GDM1 (cell line): ENCODE data around the gene PINLYP.

Experiments used
- DNase-seq: peaks from one replicate; lab custom pipeline; 2025; lab: John Stamatoyannopoulos, UW

PINLYP gene

GRCh38 chr19:43548706-43549105 is 26.9 kb upstream of the PINLYP start:
- no peak for DNase-seq

- DNase-seq = no peak
Observed at GRCh38 chr19:43551399-43552197, 24.0 kb upstream of the PINLYP start.

DNA sequence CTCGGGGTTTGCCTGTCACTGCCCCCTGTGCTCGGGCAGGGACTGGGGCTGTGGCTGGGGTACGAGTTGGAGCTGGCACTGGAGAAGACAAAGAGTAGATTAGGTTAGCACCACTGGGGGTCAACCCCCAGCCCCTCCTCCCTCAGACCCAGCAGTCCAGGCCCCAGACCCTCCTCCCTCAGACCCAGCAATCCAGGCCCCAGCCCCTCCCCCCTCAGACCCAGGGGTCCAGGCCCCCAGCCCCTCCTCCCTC is 23.5 kb upstream of the PINLYP start:
- no peak for DNase-seq

- DNase-seq = no peak
Observed at GRCh38 chr19:43552616-43553015, 23.0 kb upstream of the PINLYP start.

DNA sequence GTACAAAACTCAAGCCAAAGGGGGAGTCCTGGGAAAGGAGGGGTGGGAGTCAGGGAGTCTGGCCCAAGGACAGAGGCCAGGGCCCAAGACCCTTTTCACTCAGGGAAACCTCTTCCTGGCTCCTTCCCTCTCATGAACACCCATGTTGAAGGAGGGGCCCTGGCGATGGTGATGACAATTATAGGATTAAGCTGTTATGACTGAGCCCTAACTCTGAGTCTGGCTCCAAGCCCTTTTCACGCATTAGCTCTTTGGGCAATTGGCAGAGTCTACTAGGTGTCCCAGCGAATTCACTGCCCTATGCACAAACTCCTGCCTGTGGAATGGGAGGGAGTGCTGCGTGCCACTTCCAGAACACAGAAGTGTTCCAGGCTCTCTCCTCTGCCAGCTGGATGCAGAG is 21.9 kb upstream of the PINLYP start:
- no peak for DNase-seq

DNA sequence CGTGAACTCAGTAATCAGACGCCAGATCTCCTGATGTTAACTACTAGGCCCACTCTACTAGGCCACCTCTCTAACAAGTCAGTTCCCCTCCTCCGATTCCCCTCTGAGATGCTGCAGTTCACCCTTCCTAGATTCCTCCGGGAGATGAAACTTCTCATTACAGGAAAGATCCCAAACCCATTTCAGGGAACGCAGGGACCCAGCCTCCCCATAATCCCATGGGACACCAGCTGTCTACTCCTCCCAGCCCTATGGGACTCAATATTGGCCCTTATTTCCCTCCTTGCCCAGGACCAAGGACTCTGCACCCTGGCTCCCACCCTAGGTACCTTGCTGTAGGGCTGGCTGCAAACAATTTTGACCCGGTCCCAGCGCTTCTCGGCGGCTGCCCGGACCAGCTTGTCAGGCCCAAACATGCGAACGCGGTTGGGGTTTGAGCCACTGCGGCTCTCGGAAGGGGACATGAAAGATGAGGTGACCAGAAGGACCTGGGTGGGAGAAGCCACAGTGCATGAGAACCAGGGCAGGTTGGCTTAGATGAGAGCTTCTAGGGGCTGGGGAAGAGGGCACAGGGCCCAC is 21.2 kb upstream of the PINLYP start:
- DNase-seq = no peak

GRCh38 chr19:43555185-43555770 is 20.3 kb upstream of the PINLYP start:
- DNase-seq = peak; percentile 55

DNA sequence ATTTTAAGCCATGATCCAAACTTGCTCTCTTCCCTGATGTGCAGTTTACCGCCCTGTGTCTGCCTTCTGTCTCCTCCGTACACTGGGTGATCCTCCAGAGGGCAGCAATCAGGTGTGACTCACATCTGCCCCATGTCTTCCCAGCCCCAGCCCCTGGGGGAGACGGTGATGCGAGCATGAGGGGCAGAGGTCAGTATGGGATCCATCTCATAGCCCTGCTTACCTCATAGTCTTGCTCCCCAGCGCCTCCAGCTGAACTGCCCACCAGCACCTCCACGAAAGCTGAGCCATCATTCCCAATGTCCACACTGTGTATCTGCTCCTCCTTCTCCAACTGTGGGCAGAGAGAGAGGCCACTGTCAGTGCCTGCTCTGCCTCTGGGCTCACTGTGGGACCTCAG is 14.9 kb upstream of the PINLYP start:
- DNase-seq = no peak

GRCh38 chr19:43561139-43561970 is 14.2 kb upstream of the PINLYP start:
- no peak for DNase-seq

- no peak for DNase-seq
Observed at GRCh38 chr19:43562226-43562697, 13.3 kb upstream of the PINLYP start.

GRCh38 chr19:43562698-43563241 is 12.8 kb upstream of the PINLYP start:
- peak; percentile 86 for DNase-seq

DNA sequence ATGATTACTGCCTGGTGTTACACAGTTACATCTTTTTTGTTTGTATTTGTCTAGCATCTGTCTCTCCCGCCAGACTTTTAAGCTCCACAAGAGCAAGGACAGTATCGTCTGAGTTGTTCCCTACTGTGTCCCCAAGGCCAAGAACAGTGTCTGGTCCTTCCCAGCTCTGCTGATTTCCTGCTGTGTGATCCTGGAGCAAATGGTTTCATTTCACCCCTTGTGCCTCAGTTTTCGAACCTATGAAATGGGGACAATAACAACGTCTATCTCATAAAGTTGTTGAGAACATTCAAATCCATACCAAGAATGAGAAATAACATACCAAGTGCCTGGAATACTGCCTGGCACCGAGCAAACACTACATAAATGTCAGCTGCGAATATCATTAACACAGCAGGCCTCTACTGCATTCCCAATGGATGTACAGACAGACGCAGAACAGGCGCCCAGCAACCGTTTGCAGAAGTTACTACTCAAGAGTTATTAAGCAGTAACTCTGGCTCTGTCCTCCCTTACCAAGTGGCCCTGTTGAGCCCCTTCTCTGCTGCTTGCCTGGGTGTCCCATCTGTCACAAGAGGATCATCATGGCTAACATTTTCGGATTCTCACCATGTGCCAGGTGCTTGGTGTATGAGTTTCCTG is 11.7 kb upstream of the PINLYP start:
- no peak for DNase-seq

DNA sequence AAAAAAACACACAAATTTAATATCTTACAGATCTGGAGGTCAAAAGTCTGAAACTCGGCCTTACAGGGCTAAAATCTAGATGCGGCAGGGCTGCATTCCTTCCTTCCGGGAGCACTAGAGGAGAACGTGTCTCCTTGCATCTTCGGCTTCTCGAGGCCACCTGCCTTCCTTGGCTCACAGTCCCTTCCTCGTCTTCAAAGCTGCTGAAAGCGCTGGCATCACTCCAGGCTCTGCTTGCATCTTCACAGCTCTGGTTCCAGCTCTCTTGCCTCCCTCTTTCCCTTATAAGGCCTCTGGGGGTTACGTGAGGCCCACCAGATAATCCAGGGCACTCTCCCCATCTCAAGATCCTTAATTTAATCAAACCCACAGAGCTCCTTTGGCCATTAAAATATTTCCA is 10.8 kb upstream of the PINLYP start:
- DNase-seq = no peak

GRCh38 chr19:43569657-43570056 is 5.9 kb upstream of the PINLYP start:
- no peak for DNase-seq

DNA sequence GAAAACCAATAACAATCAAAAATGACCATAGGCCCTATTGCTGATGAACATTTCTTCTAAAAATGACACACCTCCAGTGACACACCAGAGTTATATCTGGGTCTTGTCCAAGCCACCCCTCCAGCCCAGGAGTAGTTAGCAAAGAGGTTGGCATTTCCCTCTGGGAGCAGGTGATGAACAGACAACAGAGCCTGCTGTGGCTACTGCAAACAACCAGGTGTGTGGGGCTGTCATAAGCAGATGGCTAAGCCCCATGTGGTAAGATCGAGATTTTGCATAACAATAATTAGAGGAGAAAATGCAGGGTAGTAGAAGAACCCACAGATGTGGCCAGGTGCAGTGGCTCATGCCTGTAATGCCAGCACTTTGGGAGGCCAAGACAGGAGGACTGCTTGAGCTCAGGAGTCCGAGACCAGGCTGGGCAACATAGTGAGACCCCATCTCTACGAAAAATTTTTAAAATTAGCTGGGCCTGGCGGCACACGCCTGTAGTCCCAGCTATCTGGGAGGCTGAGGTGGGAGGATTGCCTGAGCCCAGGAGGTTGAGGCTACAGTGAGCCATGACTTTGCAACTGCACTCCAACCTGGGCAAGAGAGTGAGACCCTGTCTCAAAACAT is 5.3 kb upstream of the PINLYP start:
- DNase-seq = no peak

DNA sequence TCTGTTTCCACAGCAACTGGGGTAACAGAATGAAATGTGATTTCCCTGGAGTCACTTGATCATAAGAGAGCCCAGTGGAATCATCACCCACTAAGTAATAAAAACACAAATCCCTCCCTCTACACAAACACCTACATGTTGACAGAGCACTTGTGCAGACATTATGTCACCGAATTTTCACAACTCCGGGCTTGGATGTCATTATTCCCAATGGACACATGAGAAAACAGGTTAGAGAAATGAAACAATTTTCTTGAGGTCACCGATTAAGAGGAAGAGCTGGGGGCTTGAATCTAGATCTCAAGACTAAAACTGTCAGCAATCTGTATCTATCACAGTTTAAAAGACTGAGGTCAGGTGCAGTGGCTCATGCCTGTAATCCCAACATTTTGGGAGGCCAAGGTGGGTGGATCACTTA is 3.4 kb upstream of the PINLYP start:
- DNase-seq = no peak

DNA sequence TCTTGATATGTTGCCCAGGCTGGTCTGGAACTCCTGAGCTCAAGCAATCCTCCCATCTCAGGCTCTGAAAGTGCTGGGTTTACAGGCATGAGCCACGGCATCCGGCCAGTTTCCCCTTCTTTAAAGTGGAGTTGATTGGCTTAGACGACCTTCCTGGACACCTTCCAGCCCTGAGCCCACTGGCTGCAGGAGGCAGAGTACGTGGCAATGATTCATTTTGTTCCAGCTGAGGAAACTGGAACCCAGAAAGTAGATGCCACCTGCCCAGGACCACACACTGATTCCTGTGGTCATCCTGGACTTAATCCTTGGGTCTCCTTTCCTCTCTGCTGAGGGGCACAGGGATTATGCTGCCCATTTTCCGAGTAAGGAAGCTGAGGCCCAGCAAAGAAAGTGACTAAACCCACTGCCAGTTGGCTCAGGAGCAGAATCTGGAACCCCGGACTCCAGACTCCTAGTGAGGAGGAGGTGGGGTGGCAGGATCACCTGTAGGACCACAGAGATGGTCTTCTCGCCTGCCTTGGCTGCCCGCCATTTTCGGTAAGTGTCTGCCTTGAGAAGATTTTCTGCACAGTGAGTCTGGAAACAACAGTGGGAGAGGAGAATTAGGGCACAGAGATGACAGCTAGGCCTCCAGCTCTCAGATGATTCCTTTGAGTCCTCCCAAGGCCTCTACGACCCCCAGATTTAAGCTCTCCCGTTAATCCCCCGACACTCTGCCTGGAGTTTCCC is 1.0 kb upstream of the PINLYP start:
- DNase-seq = no peak

GRCh38 chr19:43575955-43576878 is 616 bp downstream of the PINLYP start:
- DNase-seq = no peak

DNA sequence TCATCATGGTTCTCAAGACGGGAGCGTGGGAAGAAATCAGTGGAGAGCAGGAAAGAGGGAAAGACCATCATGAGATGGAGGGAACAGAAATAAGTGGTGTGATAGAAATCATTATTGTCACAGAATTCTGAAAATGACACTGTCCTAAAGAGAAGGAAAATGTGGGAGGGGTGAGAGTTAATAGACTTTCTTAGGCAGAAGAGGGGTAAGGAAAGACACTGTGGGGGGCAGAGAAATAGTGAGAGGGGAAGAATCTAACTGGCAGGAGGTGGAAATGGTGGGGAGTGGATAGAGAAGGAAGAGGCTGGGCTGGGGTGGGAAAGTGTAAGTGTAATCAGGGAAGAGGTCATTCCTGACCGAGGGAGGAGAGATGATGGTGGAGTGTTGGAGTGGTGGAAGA is 3.2 kb downstream of the PINLYP start:
- no peak for DNase-seq

GRCh38 chr19:43581467-43581866 is 5.9 kb downstream of the PINLYP start:
- DNase-seq = no peak
